Activated naive CD4-positive, alpha-beta T cell treated with anti-CD3 and anti-CD28 coated beads, Interleukin-2, amount 50 U/mL, for 24 hours (primary cell): Measurements from ENCODE around the gene DOK6.

ENCODE experiments used
- H3K27ac Mint-ChIP-seq: one replicate; pipeline ENCODE4 v1.8.0; 2021; ENCODE audit warnings: mild to moderate bottlenecking, mixed read lengths
- H3K27me3 Mint-ChIP-seq: one replicate; pipeline ENCODE4 v1.8.0; 2021; ENCODE audit warnings: mixed read lengths
- H3K36me3 Mint-ChIP-seq: one replicate; pipeline ENCODE4 v1.8.0; 2021; ENCODE audit warnings: mixed read lengths
- H3K4me1 Mint-ChIP-seq: one replicate; pipeline ENCODE4 v1.8.0; 2021; ENCODE audit warnings: mixed read lengths
- H3K4me3 Mint-ChIP-seq: one replicate; pipeline ENCODE4 v1.8.0; 2021; ENCODE audit warnings: mild to moderate bottlenecking, mixed read lengths
- H3K9me3 Mint-ChIP-seq: one replicate; pipeline ENCODE4 v1.8.0; 2021; ENCODE audit warnings: mixed read lengths

DOK6 gene

GRCh38 chr18:69556228-69556627 is 155.5 kb downstream of the DOK6 start:
- Mint-ChIP-seq H3K4me3 (no peak overlapping the region), H3K27ac (no peak overlapping the region), H3K9me3 (peaks cover 3% of the 10 kb centered on the region), H3K36me3 (no peaks in the 10 kb centered on the region), H3K4me1 (no peaks in the 10 kb centered on the region), H3K27me3 (peaks cover 4% of the 10 kb centered on the region)

- Mint-ChIP-seq H3K36me3 (no peaks in the 10 kb centered on the region), H3K27me3 (peaks cover 4% of the 10 kb centered on the region), H3K4me1 (no peaks in the 10 kb centered on the region), H3K9me3 (peaks cover 8% of the 10 kb centered on the region), H3K4me3 (no peak overlapping the region), H3K27ac (no peak overlapping the region)
Observed at GRCh38 chr18:69557282-69557681, 156.6 kb downstream of the DOK6 start.

- Mint-ChIP-seq H3K27me3 (peaks cover 4% of the 10 kb centered on the region), H3K9me3 (peaks cover 8% of the 10 kb centered on the region), H3K4me1 (no peaks in the 10 kb centered on the region), H3K36me3 (no peaks in the 10 kb centered on the region), H3K4me3 (no peak overlapping the region), H3K27ac (no peak overlapping the region)
Observed at GRCh38 chr18:69558052-69558451, 157.4 kb downstream of the DOK6 start.

- Mint-ChIP-seq H3K27me3 (peaks cover 4% of the 10 kb centered on the region), H3K36me3 (no peaks in the 10 kb centered on the region), H3K4me1 (no peaks in the 10 kb centered on the region), H3K27ac (no peak overlapping the region), H3K9me3 (peaks cover 8% of the 10 kb centered on the region), H3K4me3 (no peak overlapping the region)
Observed at GRCh38 chr18:69559604-69560003, 158.9 kb downstream of the DOK6 start.

- Mint-ChIP-seq H3K27me3 (no peaks in the 10 kb centered on the region), H3K27ac (no peak overlapping the region), H3K9me3 (peaks cover 13% of the 10 kb centered on the region), H3K4me1 (no peaks in the 10 kb centered on the region), H3K4me3 (no peak overlapping the region), H3K36me3 (no peaks in the 10 kb centered on the region)
Observed at GRCh38 chr18:69564602-69565001, 163.9 kb downstream of the DOK6 start.

GRCh38 chr18:69567813-69568488 is 167.3 kb downstream of the DOK6 start:
- H3K36me3 Mint-ChIP-seq, result no peaks in the 10 kb centered on the region
- H3K9me3 Mint-ChIP-seq, result peaks cover 5% of the 10 kb centered on the region
- H3K4me1 Mint-ChIP-seq, result no peaks in the 10 kb centered on the region
- no peak overlapping the region for H3K4me3 Mint-ChIP-seq
- no peak overlapping the region for H3K27ac Mint-ChIP-seq
- no peaks in the 10 kb centered on the region for H3K27me3 Mint-ChIP-seq

GRCh38 chr18:69569133-69569532 is 168.4 kb downstream of the DOK6 start:
- H3K4me1 Mint-ChIP-seq, result no peaks in the 10 kb centered on the region
- H3K27me3 Mint-ChIP-seq, result no peaks in the 10 kb centered on the region
- no peaks in the 10 kb centered on the region for H3K36me3 Mint-ChIP-seq
- no peak overlapping the region for H3K4me3 Mint-ChIP-seq
- peaks cover 5% of the 10 kb centered on the region for H3K9me3 Mint-ChIP-seq
- H3K27ac Mint-ChIP-seq, result no peak overlapping the region

- Mint-ChIP-seq H3K4me3 (no peak overlapping the region), H3K36me3 (no peaks in the 10 kb centered on the region), H3K27ac (no peak overlapping the region), H3K4me1 (peaks cover 4% of the 10 kb centered on the region), H3K27me3 (no peaks in the 10 kb centered on the region), H3K9me3 (no peaks in the 10 kb centered on the region)
Observed at GRCh38 chr18:69574401-69574800, 173.7 kb downstream of the DOK6 start.

- no peak overlapping the region for H3K27ac Mint-ChIP-seq
- H3K4me3 Mint-ChIP-seq, result peak overlapping the region; percentile 40
- H3K27me3 Mint-ChIP-seq, result no peaks in the 10 kb centered on the region
- H3K4me1 Mint-ChIP-seq, result peaks cover 24% of the 10 kb centered on the region
- H3K9me3 Mint-ChIP-seq, result no peaks in the 10 kb centered on the region
- H3K36me3 Mint-ChIP-seq, result no peaks in the 10 kb centered on the region
Observed at GRCh38 chr18:69580107-69580506, 179.4 kb downstream of the DOK6 start.

GRCh38 chr18:69584429-69584828 is 183.7 kb downstream of the DOK6 start:
- Mint-ChIP-seq H3K36me3 (no peaks in the 10 kb centered on the region), H3K4me3 (no peak overlapping the region), H3K4me1 (peaks cover 20% of the 10 kb centered on the region), H3K9me3 (no peaks in the 10 kb centered on the region), H3K27me3 (no peaks in the 10 kb centered on the region), H3K27ac (no peak overlapping the region)

GRCh38 chr18:69585696-69586095 is 185.0 kb downstream of the DOK6 start:
- Mint-ChIP-seq H3K27me3 (no peaks in the 10 kb centered on the region), H3K27ac (no peak overlapping the region), H3K9me3 (no peaks in the 10 kb centered on the region), H3K4me3 (no peak overlapping the region), H3K4me1 (peaks cover 8% of the 10 kb centered on the region), H3K36me3 (no peaks in the 10 kb centered on the region)

GRCh38 chr18:69586537-69586936 is 185.8 kb downstream of the DOK6 start:
- no peaks in the 10 kb centered on the region for H3K27me3 Mint-ChIP-seq
- no peak overlapping the region for H3K27ac Mint-ChIP-seq
- H3K36me3 Mint-ChIP-seq, result no peaks in the 10 kb centered on the region
- no peaks in the 10 kb centered on the region for H3K4me1 Mint-ChIP-seq
- no peak overlapping the region for H3K4me3 Mint-ChIP-seq
- no peaks in the 10 kb centered on the region for H3K9me3 Mint-ChIP-seq

- Mint-ChIP-seq H3K36me3 (no peaks in the 10 kb centered on the region), H3K4me3 (no peak overlapping the region), H3K27me3 (no peaks in the 10 kb centered on the region), H3K27ac (no peak overlapping the region), H3K9me3 (no peaks in the 10 kb centered on the region), H3K4me1 (no peaks in the 10 kb centered on the region)
Observed at GRCh38 chr18:69588301-69588700, 187.6 kb downstream of the DOK6 start.

GRCh38 chr18:69590150-69590549 is 189.5 kb downstream of the DOK6 start:
- H3K27ac Mint-ChIP-seq, result no peak overlapping the region
- no peaks in the 10 kb centered on the region for H3K4me1 Mint-ChIP-seq
- H3K9me3 Mint-ChIP-seq, result no peaks in the 10 kb centered on the region
- no peaks in the 10 kb centered on the region for H3K27me3 Mint-ChIP-seq
- no peaks in the 10 kb centered on the region for H3K36me3 Mint-ChIP-seq
- no peak overlapping the region for H3K4me3 Mint-ChIP-seq

- peaks cover 5% of the 10 kb centered on the region for H3K9me3 Mint-ChIP-seq
- H3K27me3 Mint-ChIP-seq, result no peaks in the 10 kb centered on the region
- no peaks in the 10 kb centered on the region for H3K36me3 Mint-ChIP-seq
- no peaks in the 10 kb centered on the region for H3K4me1 Mint-ChIP-seq
- no peak overlapping the region for H3K4me3 Mint-ChIP-seq
- no peak overlapping the region for H3K27ac Mint-ChIP-seq
Observed at GRCh38 chr18:69596345-69596744, 195.7 kb downstream of the DOK6 start.

GRCh38 chr18:69597561-69597960 is 196.9 kb downstream of the DOK6 start:
- Mint-ChIP-seq H3K4me1 (no peaks in the 10 kb centered on the region), H3K9me3 (peaks cover 5% of the 10 kb centered on the region), H3K27me3 (no peaks in the 10 kb centered on the region), H3K4me3 (no peak overlapping the region), H3K27ac (no peak overlapping the region), H3K36me3 (no peaks in the 10 kb centered on the region)

- Mint-ChIP-seq H3K4me3 (no peak overlapping the region), H3K4me1 (no peaks in the 10 kb centered on the region), H3K27ac (no peak overlapping the region)
Observed at GRCh38 chr18:69599377-69599776, 198.7 kb downstream of the DOK6 start.

More at GRCh38 chr18:69599377-69599776, 198.7 kb downstream of the DOK6 start:
- Mint-ChIP-seq H3K36me3 (no peaks in the 10 kb centered on the region), H3K27me3 (no peaks in the 10 kb centered on the region), H3K9me3 (peaks cover 5% of the 10 kb centered on the region)
